Stomach (tissue), 4 donors: Measurements from ENCODE around the gene XIRP1.

ENCODE experiments used
- EP300 ChIP-seq: sonication (generic); formaldehyde crosslinking; IDR thresholded peaks from one replicate; pipeline ENCODE4 v1.6.1; 2017; ENCODE audit warnings: antibody characterized with exemption
- POLR2AphosphoS5 ChIP-seq, 3 donors: sonication (generic); formaldehyde crosslinking; IDR thresholded peaks; one replicate each; pipeline ENCODE4 v1.6.1; 2016; ENCODE audit warnings: antibody characterized with exemption in 3 of 3
- TF ChIP-seq, protein P1 (sequence below), 7 experiments: fragments of 450-650 bp in 4 of 7; fragments of 200-600 bp in 3 of 7; sonication (generic) in 3 of 7; IDR thresholded peaks; one replicate each; pipeline ENCODE4 v1.5.1; 2016 to 2019; ENCODE audit warnings: antibody characterized with exemption in 7 of 7, control low read depth in 2 of 7, mild to moderate bottlenecking in 1 of 7

DNA sequence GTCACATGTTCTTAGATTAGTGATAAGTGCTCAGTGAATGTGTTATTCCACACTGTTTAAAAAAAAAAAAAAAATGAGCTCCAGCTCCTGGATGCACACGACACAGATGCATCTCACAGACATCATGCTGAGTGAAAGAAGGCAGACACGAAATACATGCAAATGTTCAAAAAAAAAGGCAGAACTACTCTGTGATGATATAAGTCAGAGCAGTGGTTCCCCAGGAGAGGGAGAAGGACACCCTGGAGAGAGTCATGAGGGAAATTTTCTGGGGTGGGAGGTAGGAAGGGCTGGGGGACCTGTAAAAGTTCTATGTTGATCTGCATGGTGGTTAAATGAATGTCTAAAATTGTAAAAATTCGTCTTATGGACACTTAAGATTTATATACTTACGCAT, 43.3 kb downstream of the XIRP1 start:
- TF ChIP-seq, protein P1, sequence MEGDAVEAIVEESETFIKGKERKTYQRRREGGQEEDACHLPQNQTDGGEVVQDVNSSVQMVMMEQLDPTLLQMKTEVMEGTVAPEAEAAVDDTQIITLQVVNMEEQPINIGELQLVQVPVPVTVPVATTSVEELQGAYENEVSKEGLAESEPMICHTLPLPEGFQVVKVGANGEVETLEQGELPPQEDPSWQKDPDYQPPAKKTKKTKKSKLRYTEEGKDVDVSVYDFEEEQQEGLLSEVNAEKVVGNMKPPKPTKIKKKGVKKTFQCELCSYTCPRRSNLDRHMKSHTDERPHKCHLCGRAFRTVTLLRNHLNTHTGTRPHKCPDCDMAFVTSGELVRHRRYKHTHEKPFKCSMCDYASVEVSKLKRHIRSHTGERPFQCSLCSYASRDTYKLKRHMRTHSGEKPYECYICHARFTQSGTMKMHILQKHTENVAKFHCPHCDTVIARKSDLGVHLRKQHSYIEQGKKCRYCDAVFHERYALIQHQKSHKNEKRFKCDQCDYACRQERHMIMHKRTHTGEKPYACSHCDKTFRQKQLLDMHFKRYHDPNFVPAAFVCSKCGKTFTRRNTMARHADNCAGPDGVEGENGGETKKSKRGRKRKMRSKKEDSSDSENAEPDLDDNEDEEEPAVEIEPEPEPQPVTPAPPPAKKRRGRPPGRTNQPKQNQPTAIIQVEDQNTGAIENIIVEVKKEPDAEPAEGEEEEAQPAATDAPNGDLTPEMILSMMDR (IDR thresholded peaks at IDR 0.05): no peak
- TF ChIP-seq POLR2AphosphoS5 (IDR thresholded peaks at IDR 0.05) (no peak), EP300 (no peak)
